ENCODE measurements around the gene ARHGAP15. TPM values are rescaled to one million over a fixed set of nuclear protein-coding genes. Genes with fewer than 3 reads are reported as not detected.

The ARHGAP15 gene
- total RNA-seq, 4 donors from 2014 or later, result 0.80 to 53.1 (median 12.7) TPM

DNA sequence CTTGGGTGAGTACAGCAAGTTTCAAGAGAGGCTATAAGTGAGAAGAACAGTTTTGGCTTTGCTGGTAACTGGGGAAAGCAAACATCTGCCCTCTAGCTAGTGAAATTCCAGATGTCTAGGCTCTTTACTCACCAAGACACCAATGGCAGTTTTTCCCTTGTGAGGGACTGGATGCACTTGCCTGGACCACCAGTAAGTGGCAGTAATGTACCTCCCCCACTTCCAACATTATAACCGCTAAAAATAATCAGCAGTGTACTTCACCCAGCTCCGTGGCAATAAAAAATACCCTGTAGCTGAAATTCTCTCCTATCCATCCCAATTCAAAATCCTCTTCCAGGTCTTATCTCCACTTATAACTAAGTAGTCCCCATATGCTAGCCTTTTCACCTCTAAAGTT is 383.9 kb downstream of the ARHGAP15 start:
- H3K9me3 ChIP-seq, result no peaks in the 10 kb centered on the region
- no peaks in the 10 kb centered on the region for H3K27me3 ChIP-seq
- TF ChIP-seq, protein P1, sequence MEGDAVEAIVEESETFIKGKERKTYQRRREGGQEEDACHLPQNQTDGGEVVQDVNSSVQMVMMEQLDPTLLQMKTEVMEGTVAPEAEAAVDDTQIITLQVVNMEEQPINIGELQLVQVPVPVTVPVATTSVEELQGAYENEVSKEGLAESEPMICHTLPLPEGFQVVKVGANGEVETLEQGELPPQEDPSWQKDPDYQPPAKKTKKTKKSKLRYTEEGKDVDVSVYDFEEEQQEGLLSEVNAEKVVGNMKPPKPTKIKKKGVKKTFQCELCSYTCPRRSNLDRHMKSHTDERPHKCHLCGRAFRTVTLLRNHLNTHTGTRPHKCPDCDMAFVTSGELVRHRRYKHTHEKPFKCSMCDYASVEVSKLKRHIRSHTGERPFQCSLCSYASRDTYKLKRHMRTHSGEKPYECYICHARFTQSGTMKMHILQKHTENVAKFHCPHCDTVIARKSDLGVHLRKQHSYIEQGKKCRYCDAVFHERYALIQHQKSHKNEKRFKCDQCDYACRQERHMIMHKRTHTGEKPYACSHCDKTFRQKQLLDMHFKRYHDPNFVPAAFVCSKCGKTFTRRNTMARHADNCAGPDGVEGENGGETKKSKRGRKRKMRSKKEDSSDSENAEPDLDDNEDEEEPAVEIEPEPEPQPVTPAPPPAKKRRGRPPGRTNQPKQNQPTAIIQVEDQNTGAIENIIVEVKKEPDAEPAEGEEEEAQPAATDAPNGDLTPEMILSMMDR (IDR thresholded peaks at IDR 0.05), result peak; percentile 16 to 43 (median 41)
- TF ChIP-seq POLR2A (IDR thresholded peaks at IDR 0.05), result no peak
- WGBS, 2 donors (ENCODE audit: low coverage in 1 of 2), result 15% methylated on average over 2 of the region's 2 CpGs; no CpG with 5 or more reads in 1 of the 2 donors
- no peak overlapping the region for H3K27ac ChIP-seq
- H3K4me1 ChIP-seq, result no peaks in the 10 kb centered on the region
- no peak for DNase-seq
- intact Hi-C loops (cut with DNase I; ENCODE audit: low total_unique reads) (no loop called here), in situ Hi-C loops (cut with MboI; ENCODE audit: low pct_ligation_motif_present in 1 of 4, low pct_unique_long_range_greater_than_20kb in 1 of 4, low sequenced_read_pairs in 3 of 4) (no loop called here)
- no peaks in the 10 kb centered on the region for H3K36me3 ChIP-seq
- no peak overlapping the region for H3K4me3 ChIP-seq

DNA sequence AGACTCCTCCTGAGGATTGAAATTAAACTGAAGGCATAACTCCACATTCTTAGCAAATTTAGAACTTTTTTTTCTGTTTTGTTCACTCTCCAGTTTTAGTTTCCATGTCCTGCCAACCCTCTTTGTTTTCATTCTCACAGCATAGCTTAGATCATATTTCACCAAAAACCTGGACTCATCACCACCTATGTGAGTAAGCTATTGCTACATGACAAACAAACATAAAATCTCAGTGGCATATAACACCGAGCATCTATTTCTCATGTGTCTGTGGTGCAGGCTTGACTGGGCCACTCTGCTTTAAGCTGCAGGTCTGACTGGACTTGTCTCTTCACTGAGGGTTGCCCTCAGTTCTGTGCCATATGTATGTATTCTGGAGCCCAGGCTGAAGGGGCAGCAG is 385.2 kb downstream of the ARHGAP15 start:
- Histone ChIP-seq H3K4me1 (no peaks in the 10 kb centered on the region), H3K36me3 (no peaks in the 10 kb centered on the region), H3K27me3 (no peaks in the 10 kb centered on the region), H3K9me3 (no peaks in the 10 kb centered on the region), H3K27ac (no peak overlapping the region), H3K4me3 (no peak overlapping the region)
- WGBS, 2 donors (ENCODE audit: low coverage in 1 of 2), result 79% methylated on average over 1 of the region's 1 CpG; no CpG with 5 or more reads in 1 of the 2 donors
- TF ChIP-seq EP300 (IDR thresholded peaks at IDR 0.05; ENCODE audit: low read depth) (no peak), POLR2A (IDR thresholded peaks at IDR 0.05) (no peak), POLR2AphosphoS5 (IDR thresholded peaks at IDR 0.05) (no peak)
- TF ChIP-seq, protein P1 (IDR thresholded peaks at IDR 0.05), result no peak
- intact Hi-C loops (cut with DNase I; ENCODE audit: low total_unique reads), result no loop called here
- no peak for DNase-seq
- in situ Hi-C loops (cut with MboI; ENCODE audit: low pct_ligation_motif_present in 1 of 4, low pct_unique_long_range_greater_than_20kb in 1 of 4, low sequenced_read_pairs in 3 of 4), result no loop called here

DNA sequence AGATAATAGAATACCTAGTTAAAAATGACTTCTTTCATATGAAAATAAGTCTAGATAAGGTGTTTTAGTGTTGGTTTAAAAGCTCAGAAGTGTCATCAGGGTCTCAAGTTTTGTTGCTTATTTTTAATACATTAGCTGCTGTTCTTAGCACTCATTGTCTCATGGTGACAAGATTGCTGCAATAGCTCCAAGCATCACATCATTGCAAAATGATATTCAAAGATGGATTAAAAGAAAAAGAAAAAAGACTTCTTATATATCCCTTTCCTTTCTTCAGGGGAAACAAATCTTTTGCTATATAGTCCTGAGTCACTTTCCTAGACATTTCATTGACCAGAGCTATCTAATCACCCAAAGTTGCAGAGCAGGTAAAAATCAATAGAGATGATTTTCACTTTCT is 386.1 kb downstream of the ARHGAP15 start:
- H3K27me3 ChIP-seq, result no peaks in the 10 kb centered on the region
- no peak for DNase-seq
- no peak overlapping the region for H3K27ac ChIP-seq
- H3K9me3 ChIP-seq, result no peaks in the 10 kb centered on the region
- no peak overlapping the region for H3K4me3 ChIP-seq
- in situ Hi-C loops (cut with MboI; ENCODE audit: low pct_ligation_motif_present in 1 of 4, low pct_unique_long_range_greater_than_20kb in 1 of 4, low sequenced_read_pairs in 3 of 4) (no loop called here), intact Hi-C loops (cut with DNase I; ENCODE audit: low total_unique reads) (no loop called here)
- no peaks in the 10 kb centered on the region for H3K4me1 ChIP-seq
- no peaks in the 10 kb centered on the region for H3K36me3 ChIP-seq
- TF ChIP-seq EP300 (IDR thresholded peaks at IDR 0.05; ENCODE audit: low read depth) (no peak), POLR2A (IDR thresholded peaks at IDR 0.05) (no peak), POLR2AphosphoS5 (IDR thresholded peaks at IDR 0.05) (no peak)
- TF ChIP-seq, protein P1 (IDR thresholded peaks at IDR 0.05), result no peak

DNA sequence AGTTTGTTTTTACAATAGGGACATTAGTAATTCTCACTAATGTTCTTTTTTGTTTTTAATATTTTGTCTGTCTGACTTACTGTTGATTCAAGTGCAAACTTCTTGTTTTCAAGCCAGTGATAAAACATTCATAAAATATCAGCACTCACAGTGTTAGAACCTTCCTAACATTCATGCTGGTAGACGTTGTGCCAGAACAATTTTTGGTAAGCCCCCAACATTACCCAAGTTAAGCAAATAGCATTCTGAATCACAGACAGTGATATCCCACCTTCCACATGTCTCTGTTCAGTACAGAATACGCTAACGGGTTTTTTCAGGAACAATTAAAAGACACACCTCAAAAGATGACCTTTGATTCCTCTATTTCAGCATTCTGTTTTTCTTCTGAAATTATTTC is 390.3 kb downstream of the ARHGAP15 start:
- in situ Hi-C loops (cut with MboI; ENCODE audit: low pct_ligation_motif_present in 1 of 4, low pct_unique_long_range_greater_than_20kb in 1 of 4, low sequenced_read_pairs in 3 of 4) (no loop called here), intact Hi-C loops (cut with DNase I; ENCODE audit: low total_unique reads) (no loop called here)
- 62% methylated on average over 3 of the region's 3 CpGs; no CpG with 5 or more reads in 1 of the 2 donors for WGBS, 2 donors (ENCODE audit: low coverage in 1 of 2)
- no peak for DNase-seq
- no peak overlapping the region for H3K4me3 ChIP-seq
- H3K9me3 ChIP-seq, result no peaks in the 10 kb centered on the region
- H3K27me3 ChIP-seq, result no peaks in the 10 kb centered on the region
- TF ChIP-seq POLR2A (IDR thresholded peaks at IDR 0.05) (no peak), POLR2AphosphoS5 (IDR thresholded peaks at IDR 0.05) (no peak), EP300 (IDR thresholded peaks at IDR 0.05; ENCODE audit: low read depth) (no peak)
- TF ChIP-seq, protein P1 (IDR thresholded peaks at IDR 0.05), result no peak
- H3K4me1 ChIP-seq, result peaks cover 0 to 4% (median 0%) of the 10 kb centered on the region in 4 donors
- H3K36me3 ChIP-seq, result no peaks in the 10 kb centered on the region
- no peak overlapping the region for H3K27ac ChIP-seq

Data from transverse colon (tissue), 4 donors.